Measurements from ENCODE around the gene ALDH8A1. TPM values are rescaled to one million over a fixed set of nuclear protein-coding genes. Genes with fewer than 3 reads are reported as not detected.

ALDH8A1 gene, protein sequence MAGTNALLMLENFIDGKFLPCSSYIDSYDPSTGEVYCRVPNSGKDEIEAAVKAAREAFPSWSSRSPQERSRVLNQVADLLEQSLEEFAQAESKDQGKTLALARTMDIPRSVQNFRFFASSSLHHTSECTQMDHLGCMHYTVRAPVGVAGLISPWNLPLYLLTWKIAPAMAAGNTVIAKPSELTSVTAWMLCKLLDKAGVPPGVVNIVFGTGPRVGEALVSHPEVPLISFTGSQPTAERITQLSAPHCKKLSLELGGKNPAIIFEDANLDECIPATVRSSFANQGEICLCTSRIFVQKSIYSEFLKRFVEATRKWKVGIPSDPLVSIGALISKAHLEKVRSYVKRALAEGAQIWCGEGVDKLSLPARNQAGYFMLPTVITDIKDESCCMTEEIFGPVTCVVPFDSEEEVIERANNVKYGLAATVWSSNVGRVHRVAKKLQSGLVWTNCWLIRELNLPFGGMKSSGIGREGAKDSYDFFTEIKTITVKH
- under 0.01 TPM in 1 of 2 replicates, not detected in the other for total RNA-seq

DNA sequence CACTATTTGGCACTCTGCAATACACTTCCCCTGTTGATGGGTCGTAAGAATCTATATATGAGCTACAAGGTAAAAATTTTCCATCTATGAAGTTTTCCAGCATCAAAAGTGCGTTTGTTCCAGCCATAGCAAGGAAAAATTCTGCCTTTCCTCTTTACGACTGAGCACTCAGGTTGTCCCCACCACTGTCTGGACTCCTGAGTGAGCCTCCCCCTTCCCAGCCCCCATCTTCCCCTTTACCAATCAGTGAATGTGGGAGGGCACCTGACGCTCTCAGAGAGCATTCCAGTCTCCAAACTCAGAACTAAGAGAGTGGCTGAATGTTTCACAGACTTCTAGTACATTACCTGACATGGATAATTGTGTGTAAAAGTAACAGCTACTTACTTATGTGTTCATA, at the start of gene ALDH8A1:
Gene ALDH8A1, minus strand, starts transcription at position 175 of the 400 bp plus-strand sequence. Its CDS starts 48 bp downstream, at position 127.

Other genes with a start within 250 kb of the ALDH8A1 start
- gene HBS1L, start 104.7 kb upstream of the ALDH8A1 start, total RNA-seq, result 90.6 and 139 TPM in 2 replicates
- under 0.01 TPM in 1 of 2 replicates, not detected in the other for gene MYB, start 231.2 kb upstream of the ALDH8A1 start, total RNA-seq